Omental fat pad (tissue), 4 donors: ENCODE data around the gene UST. TPM values are rescaled to one million over a fixed set of nuclear protein-coding genes. Genes with fewer than 3 reads are reported as not detected.

Experiments
- ATAC-seq: fragments of 150-250 bp; one replicate; pipeline ENCODE4 v1.9.1; 2016; ENCODE audit warnings: mild to moderate bottlenecking, moderate library complexity; ENCODE audit not compliant: low FRiP score
- DNase-seq: peaks from one replicate; pipeline ENCODE4 v3.0.0-alpha.2; 2019; ENCODE audit warnings: low spot score
- CTCF ChIP-seq, 3 donors: fragments of 450-650 bp; IDR thresholded peaks; one replicate each; pipeline ENCODE4 v1.5.1; 2016 to 2017; ENCODE audit warnings: antibody characterized with exemption in 3 of 3, mild to moderate bottlenecking in 3 of 3, moderate library complexity in 2 of 3
- total RNA-seq, 4 donors: library from RNA; depleted of rRNA; stranded (reverse); fragments of >200 nt; gene quantifications; one replicate each; pipeline ENCODE4 v1.1.0, GENCODE V29; 2016

The UST gene
- total RNA-seq, 4 donors from 2014 or later, result 9.2 to 20.8 (median 15.0) TPM

DNA sequence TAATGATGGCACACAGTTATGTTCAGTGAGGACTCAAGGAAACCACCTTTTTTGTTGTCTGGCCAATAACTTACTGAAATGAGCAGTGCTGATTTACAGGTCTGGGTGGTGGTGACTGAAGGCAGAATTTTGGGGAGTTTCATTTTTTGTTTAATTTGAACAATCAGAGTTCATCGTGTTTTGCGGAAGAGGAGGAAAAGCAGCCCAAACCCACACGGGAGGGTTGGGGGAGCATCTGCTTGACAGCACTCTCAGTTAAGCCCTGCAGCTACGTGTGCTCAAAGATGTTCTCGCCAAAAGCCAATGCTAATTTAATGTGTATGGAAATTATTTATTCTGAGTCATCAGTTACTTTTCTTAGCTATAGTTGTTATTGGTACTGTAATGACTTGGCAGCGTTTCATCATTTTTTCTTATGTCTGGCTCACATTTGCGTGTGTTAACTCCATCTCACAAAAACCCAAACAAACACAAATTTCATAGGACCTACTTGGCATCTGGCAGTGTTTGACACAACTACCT is 89.2 kb downstream of the UST start:
- TF ChIP-seq CTCF (IDR thresholded peaks at IDR 0.05), result no peak
- ATAC-seq (no peak), DNase-seq (no peak)

DNA sequence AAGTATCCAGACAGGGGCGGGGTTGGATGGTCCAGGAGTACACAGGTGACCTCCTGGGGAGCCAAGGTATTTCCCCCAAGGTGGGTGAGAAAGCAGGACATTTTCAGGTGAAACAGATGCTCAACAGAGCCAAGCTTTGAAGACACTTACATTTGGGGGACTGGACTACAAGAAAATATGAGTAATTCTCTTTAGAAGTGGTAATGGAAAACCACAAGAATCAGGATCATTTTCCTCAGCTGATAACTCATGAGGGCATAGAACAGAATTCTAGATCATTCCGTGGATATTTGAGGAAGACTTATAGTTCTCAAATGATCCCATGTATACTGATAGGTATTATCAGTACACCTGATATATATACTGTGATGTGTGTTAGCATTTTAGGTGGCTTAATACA is 89.9 kb downstream of the UST start:
- ATAC-seq (no peak), DNase-seq (no peak)
- TF ChIP-seq CTCF (IDR thresholded peaks at IDR 0.05), result no peak

DNA sequence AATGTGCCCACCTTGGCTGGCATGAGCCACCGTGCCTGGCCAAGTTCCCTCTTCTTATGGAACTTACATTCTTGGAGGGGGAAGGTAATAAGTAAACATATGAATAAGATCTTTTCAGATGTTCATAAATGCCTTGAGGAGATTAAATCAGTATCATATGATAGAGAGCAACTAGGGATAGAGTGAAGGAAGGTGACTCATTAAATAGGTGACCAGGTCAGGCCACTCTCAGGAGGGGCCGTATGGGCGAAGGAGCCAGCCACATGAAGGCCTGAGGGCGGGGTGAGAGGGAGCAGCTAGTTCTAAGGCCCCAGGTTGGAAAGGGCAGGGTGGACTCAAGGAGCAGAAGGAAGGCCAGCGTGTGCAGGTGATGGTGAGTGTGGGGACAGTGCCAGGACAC is 91.1 kb downstream of the UST start:
- ATAC-seq (no peak), DNase-seq (no peak)
- TF ChIP-seq CTCF (IDR thresholded peaks at IDR 0.05), result no peak

- TF ChIP-seq CTCF (IDR thresholded peaks at IDR 0.05), result no peak
- ATAC-seq (no peak), DNase-seq (no peak)
These were observed 92.2 kb downstream of the UST start for GRCh38 chr6:148839044-148839443.

DNA sequence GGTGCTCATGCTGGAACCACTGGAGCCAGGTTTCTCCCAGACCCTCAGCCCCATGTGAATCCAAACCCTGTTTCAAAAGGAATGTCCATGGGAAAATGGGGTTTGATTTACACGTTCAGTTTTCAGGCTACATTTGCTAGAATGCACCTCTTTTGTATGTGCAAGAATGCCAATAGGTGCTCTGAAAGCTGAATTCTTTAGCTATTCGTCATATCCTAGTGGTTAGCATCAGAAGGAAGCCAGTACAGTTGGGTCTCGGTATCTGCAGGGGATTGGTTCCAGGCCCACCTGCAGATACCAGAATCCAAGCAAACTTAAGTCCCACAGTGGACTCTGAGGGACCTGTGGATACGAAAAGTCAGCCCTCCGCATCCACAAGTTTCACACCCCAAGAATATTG is 93.4 kb downstream of the UST start:
- TF ChIP-seq CTCF (IDR thresholded peaks at IDR 0.05), result no peak
- DNase-seq (no peak), ATAC-seq (no peak)

GRCh38 chr6:148842296-148843019 is 95.6 kb downstream of the UST start:
- no peak for ATAC-seq
- no peak for TF ChIP-seq CTCF (IDR thresholded peaks at IDR 0.05)
- no peak for DNase-seq

DNA sequence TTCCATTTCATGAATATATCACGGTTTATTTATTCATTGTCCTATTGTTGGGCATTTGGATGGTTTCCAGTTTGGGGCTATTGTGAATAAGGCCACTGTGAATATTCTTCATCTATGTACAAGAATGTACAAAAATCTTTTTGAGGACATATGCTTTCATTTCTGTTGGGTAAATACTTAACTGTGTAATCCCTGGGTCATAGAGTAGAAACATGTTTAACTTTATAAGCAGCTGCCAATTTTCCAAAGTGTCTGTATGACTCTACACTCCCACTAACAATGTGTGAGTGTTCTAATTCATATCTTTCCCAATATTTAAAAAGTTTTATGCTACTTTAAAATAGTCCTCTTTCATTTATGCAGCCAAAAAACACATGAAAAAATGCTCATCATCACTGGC is 98.6 kb downstream of the UST start:
- TF ChIP-seq CTCF (IDR thresholded peaks at IDR 0.05), result no peak
- no peak for ATAC-seq
- no peak for DNase-seq
